ENCODE results near the gene SHANK2.

Gene SHANK2

DNA sequence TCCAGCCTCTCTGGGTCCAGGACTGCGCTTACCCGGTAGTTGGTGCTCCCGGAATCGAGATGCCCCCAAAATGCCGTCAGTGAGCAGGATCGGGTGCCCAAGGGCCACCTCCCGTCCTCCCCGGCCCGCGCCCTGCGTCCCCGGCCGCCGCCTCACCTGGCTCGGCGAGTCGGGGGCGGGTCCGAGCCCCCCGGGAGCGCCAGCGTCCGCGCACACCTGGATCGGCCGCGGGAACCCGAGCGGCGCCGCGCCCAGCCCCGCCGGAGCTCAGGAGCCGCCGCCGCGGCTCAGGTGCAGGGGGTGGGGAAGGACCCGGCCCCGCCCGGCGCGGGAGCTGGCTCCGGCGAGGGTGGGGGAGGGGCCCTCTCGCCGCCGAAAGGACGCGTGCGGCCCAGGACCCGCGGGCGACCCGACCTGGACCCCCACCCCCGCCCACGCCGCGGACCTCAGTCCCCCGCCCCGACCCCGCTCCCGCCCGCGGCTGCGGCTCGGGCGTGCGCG lies at the start of gene SHANK2:
Gene SHANK2, minus strand, starts transcription at position 309 of the 501 bp plus-strand sequence. CDS start 105,251 bp downstream, outside the sequence.
- no peak for DNase-seq

DNA sequence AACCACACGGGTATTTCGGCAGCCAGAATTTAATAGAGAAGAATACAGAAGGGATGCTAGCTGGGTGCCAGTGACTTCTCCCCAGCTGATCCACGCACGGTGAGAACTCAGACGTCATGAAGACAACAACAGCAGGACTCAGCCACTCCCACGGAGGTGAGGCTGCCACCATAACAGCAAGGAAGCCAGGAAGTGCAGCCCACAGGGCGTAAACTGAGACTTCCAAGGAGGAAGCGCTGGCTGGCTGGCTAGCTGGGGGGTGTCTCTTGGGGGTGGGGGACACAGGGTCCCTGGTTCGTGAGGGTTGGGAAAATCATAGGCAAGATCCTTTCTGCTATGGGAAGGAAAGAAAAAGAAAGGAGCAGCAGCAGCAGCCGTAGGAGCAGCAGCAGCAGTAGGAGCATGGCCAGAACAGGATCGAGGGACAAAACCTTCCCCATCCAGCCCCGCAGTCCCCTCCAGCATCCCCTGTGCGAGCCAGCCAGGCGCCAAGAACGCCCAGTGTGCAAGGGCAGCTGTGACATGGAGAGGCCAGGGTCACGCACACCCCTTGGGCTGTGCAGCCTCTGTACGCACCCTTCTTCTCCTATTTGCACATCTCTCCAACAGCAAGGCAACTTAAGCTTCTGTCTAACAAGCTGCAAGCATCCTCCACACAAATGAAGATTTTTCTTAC lies 49.6 kb upstream of the SHANK2 start:
- no peak for DNase-seq

DNA sequence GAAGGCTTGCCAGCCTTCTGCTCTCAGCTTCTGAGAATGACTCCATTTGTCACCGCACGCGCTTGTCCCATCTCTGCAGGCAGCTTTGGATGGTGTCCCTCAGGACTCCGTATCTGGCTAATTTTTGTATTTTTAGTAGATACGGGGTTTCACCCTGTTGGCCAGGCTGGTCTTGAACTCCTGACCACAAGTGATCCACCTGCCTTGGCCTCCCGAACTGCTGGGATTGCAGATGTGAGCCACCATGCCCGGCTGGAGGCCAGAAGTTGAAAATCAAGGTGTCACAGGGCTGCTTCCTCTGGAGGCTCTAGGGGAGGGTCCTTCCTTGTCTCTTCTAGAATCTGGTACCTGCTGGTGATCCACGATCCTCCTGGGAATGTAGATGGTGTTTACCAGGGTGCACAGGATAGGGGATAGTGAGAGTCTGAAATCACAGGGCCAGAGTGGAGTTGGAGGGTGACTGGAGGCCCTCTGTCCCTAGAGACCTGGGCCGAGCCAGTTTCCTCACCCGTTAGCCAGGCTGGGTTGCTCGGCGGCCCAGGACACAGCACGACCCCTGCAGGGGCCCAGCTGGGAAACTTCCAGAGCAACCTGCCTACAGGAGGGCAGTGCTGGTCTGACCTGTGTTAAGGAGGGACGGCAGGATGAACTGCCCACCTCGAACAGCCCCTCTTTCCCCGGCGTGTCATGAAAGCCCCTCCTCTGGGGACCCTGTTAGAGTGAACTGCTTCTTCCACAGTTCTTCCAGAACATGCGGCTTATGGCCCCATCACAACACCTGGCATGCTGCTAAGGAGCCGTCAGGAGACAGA lies 48.9 kb upstream of the SHANK2 start:
- DNase-seq: no peak

DNA sequence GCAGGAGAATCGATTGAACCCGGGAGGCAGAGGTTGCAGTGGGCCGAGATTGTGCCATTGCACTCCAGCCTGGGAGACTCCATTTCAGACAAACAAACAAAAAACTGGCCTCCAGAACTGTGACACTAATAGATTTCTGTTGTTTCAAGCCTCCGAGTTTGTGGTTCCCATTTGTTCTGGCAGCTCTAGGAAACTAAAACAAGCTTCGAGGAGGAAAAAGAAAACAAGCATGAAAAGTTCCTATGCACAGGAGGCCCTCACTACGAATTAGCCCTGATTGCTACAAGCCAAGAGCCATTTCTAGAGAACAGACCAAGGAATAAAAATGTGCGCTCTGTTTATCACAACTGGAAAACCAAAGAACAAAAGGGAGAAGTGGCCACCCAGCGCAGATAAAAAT lies 47.8 kb upstream of the SHANK2 start:
- no peak for DNase-seq

DNA sequence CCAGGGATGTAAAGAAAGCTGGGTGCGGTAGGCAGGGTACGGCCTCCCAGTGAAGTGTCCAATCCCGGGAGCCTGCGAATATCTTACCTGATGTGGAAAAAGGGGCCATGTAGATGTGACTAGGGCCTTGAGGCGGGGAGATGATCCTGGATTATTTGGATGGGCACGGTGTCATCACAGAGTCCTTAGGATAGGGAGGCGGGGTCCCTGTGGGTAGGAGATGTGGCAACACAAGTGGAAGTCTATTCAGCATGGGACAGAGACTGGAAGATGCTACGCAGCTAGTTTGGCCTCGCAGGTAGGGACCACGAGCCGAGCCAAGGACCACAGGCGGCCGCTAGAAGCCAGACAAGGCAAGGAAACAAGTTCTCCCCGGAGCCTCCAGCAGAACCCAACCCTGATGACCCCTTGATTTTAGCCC lies 46.4 kb upstream of the SHANK2 start:
- DNase-seq: no peak

DNA sequence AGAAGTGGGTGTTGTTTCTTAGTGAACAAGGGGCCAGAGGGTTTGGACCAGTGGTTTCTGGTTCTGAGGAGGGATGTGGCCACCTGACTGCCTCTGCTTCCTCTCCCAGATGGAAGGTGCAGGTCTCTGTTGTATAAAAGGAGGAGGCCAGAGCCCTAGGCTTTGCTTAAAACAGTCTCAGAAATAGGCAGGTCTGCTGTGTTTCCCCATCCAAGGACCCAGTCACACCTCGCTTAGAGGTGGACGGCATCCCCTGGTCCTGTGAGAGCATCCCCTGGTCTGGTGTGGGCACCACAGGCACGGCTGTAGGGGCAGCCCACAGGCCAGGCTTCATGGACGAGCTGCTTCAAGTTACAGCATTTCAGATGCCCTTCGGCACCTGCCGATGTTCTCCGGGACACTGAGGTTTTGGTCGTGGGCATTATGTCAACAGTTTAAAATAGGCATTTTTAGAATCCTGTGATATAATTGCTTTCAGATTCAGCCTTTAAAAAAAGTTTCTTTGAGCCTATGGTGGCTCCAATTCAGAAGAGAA lies 45.7 kb upstream of the SHANK2 start:
- no peak for DNase-seq

DNA sequence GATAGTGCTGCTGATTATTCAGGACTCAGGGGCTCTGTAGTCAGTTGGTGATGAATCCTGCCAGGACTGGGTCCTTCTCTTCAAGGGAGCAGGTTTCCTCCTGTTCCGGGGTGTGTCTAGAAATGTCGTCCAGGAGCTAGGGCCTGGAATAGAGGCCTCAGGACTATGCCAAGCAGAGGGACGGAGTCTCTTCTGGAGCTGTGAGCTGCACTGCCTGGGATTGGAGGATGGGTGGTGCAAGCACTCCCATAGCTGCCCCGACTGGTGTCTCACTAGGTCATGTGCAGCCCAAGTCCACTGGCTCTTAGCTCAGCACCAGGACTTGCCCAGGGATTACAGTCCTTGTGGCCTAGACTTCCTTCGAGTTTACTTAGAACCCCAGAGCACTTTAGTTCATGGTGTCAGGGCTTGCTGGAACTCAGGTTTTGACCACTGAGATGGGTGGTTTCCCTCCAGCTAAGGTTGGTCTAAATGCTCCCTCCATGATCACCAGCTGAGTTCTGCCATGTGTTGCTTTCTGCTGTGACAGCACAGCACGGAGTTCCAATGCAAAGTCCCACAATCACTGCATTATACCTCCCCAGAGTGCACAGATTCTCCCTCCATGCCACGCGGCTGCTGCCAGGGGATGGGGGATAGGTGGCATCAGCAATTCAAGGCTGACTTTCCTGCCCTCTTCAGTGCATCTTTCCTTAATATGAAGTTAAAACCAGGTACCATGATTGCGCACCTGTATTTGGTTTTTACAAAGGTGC lies 42.6 kb upstream of the SHANK2 start:
- no peak for DNase-seq

DNA sequence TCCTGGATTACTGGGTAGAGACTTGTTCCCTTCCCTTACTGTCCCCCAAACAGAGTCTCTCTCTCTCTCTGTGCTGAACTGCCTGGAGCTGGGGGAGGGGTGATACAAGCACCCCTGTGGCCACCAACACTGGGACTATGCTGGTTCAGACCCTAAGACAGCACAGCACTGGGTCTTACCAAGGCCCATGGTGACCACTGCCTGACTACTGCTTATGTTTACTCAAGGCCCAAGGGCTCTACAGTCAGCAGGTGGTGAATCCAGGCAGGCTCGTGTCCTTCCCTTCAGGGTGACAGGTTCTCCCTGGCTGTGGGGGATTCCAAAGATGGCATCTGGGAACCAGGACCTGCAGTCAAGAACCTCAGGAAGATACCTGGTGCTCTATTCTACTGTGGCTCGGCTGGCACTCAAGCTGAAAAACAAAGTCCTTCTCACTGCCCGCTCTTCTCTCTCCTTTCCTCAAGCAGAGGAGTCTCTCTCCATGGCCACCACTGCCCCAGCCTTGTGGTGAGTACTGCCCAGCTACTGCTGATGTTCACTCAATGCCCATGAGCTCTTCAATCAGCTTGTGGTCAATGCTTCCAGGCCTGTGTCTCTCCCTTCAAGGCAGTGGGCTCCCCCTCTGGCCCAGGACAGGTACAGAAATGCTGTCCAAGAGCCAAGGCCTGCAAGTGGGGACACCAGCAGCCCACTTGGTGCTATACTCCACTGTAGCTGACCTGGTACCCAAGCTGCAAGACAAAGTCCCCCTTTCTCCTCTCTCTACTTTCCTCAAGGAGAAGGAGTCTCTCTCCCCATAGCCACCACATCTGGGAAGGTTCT lies 41.8 kb upstream of the SHANK2 start:
- DNase-seq: no peak

DNA sequence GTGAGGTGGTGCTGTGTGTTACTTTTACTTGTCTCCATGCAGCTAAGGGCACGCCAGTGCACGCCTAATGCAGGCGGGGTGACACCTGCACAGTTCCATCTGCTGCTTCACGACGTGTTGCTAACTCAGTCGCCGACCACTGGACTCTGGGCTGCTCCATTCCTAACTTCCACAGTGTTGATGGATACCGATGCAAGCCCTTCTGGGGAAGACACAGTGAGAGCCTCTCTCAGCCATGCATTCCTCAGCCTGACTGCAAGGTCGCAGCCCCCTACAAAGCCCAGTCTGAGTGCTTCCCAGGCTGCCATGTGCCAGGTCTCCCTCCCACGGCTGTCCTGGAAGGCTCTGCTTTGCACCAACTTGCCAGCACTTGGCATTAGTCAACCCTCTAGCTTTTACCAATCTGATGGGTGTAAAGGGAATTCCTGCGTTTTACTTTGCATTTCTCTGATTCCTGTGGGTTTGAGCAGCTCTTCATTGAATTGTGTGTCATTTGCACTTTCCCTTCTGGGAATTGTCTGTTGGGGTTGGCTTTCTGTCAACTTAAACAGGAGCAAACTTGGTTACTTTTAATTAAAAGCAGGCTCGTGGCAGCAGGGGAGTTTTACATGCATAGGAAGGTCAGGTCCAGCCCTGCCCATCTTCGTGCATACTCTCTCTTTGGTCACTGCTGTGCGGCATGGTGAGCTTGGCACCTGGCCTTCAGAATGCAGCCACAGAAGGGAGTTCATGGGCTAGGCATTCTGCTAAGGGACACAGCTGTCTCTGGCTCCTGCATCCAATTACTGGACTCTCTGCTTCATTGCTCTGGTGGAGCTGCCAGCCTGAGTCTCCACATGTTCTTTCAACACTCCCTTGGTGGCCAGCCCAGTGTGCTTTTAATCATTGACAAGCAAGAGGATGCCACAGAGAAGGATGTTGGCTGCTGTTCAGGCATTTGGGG lies 34.6 kb upstream of the SHANK2 start:
- peak; percentile 99 for DNase-seq

DNA sequence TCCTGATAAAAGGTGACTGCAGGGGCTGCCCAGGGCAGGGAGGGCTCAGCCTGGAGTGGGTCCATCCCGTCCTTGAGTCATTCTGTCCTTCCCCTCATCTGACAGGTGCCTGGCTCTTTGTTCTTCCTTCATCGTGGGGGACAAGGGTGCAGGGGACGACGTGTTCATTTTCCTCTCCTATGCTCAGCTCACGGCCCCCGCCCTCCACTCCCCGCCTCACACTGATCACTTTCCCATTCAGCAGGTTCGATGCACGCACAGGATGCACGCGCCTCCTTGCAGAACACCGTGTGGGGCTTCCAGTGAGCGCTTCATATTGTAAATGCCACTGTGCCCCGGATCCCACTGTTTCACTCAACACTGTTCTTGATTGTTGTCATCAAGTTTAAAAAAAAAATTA lies 32.7 kb upstream of the SHANK2 start:
- DNase-seq: no peak

DNA sequence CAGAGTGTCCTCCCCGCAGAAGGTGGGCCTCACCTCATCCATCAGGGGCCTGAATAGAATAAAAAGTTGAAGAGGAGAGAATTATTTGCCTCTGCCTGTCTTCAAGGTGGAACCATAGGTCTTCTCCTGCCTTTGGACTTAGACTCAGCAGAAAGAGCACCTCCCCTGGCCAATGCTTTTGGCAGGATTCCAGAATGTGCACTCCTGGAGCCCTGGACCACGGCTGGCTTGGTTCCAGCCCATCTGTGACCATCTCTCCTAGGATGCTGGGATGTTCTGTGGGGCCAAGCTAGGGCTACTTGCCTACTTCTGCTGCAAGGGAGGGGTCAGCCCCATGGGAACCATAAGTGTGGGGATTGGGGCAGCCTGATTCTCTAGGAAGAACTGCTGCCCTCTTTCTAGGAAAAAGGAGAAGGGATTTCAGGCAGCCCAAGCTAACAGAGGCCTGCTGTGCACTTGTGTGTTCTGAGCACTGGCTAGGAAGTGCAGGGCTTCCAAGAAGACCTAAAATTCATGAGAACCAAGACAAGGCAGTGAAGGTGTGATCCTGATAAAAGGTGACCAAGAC lies 32.2 kb upstream of the SHANK2 start:
- no peak for DNase-seq

DNA sequence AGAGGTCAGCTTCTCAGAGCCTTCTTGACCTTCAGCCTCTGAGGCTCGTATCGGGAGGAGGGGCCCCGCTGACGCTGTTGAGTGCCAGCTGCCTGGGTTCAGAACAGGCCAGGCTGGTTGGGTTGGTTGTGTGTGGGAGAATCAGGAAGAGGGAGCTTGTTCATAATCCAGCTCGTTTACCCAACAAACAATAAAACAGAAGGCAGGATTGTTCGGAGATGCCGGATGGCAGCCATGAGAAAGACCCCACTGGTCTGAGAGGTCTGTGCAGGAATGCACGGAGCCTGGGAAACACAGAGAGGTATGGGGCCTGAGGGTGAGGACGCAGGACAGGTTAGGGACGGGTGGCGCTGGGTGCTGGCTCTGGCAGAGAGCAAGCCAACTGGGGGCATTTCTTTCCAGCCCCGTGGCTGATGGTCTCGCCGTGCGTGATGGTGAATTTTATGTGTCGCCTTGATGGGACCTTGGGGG lies 31.6 kb upstream of the SHANK2 start:
- no peak for DNase-seq

DNA sequence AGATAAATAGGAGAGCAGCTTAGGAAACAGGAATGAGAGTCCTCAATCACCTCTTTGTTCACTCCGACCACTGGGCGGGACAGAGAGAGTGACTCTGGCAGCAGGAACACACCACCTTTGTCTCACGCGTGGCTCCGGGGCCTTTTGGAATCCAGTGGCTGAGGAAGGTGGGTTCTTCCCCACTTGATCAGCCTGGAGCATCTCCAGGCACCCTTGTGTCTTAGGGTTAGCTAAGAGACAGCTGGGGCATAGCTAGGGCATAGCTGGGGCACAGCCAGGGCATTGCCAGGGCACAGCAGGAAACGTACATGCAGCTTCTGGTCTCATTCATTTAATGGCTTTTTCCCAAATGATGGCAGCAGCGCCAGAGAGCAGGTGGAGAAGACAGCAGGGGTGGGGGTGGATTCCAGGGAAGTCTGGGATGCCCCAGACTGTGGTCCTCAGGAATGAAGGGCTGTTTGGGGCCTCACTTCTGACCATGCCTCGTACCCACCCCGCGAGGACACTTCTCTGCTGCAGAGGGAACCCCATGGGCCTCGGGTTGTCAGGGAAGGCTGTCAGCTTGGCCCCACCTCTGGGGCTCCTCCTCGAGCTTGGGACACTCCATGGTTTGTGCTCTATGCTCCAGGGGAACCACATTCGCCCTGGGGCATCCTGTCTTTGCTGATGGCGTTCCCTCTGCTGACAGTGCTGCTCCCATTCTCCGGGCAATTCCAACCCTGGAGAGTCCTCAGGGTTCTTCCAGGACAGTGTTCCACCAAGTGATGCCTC lies 30.4 kb upstream of the SHANK2 start:
- no peak for DNase-seq

DNA sequence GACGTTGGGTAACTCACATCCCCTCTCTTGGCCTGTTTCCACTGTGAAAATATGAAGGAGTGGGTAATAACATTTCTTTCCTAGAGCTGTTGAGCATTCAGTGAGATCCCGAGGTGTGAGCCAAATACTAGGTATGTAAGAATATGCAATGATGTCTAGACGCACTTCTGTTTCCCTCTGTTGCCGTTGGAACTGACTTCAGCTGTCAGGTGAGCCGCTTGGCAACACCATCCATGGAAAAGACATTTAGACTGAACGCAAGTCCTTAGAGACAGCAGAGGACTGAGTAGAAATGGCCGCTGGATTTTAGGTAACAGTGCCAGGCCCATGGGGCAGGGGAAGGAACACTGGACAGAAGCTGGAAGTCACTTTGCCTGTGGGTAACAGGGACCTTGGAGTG lies 29.5 kb upstream of the SHANK2 start:
- no peak for DNase-seq

DNA sequence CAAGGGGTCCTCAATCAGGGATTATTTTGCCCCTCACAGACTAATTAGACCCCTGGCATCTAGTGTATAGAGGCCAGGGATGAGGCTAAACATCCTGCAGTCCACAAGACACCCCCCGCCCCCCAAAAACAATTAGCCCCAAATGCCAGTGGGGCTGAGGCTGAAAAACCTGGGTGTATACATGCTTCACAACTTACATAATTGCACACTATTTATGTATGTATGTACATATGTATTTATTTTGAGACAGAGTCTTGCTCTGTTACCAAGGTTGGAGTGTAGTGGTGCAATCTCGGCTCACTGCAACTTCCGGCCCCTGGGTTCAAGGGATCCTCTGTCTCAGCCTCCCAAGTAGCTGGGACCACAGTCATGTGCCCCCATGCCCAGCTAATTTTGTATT lies 28.8 kb upstream of the SHANK2 start:
- no peak for DNase-seq

DNA sequence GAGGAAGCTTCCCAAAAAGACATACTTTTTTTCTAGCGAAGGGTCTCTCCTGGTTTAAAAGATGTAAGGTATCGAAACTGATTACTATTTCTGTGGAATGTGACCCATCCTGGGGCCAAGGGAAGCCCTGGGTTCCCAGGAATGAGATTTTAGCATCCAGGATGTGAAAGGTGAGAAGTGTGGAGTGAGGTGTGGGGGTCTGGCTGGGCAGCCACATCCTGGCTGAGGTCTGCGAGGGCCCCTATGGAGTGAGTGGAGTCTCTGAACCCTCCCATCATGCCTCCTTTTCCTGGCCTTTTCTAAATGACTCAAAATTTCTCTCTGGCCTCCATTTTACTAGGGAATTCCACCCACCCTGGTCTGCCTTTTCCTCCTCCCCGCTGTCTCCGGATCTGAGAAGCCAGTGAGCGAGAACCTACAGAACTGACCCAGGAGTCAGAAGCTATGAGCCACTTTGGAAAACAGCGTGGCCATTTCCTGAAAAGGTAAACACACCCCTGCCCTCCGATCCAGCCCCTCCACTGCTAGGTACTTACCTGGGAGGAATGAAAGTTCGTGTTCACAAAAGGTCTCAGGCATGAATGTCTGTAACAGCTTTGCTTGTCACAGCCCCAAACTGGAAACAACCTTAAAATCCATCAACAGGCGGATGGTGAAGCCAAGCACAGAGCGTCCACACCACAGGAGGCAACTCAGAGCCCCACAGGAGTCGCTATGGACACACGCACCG lies 27.7 kb upstream of the SHANK2 start:
- DNase-seq: no peak

DNA sequence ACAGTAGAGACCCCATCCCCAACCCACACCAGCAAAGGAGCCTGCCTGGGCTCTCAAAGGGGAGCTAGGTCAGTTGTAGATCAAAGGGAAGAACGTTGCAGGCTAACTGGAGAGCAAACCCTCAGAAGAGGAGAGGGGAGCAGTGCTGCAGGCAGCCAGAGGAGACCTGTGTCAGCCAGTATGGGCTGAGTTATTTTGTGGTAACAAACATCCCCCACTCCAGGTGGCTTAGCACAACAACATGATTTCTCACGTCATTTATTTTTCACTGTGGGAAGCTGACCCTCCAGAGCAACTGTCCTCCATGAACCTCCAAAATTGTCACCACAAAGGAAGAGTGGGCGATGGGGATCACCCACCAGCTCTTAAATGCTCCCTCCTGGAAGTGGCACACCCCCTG lies 19.8 kb upstream of the SHANK2 start:
- no peak for DNase-seq

DNA sequence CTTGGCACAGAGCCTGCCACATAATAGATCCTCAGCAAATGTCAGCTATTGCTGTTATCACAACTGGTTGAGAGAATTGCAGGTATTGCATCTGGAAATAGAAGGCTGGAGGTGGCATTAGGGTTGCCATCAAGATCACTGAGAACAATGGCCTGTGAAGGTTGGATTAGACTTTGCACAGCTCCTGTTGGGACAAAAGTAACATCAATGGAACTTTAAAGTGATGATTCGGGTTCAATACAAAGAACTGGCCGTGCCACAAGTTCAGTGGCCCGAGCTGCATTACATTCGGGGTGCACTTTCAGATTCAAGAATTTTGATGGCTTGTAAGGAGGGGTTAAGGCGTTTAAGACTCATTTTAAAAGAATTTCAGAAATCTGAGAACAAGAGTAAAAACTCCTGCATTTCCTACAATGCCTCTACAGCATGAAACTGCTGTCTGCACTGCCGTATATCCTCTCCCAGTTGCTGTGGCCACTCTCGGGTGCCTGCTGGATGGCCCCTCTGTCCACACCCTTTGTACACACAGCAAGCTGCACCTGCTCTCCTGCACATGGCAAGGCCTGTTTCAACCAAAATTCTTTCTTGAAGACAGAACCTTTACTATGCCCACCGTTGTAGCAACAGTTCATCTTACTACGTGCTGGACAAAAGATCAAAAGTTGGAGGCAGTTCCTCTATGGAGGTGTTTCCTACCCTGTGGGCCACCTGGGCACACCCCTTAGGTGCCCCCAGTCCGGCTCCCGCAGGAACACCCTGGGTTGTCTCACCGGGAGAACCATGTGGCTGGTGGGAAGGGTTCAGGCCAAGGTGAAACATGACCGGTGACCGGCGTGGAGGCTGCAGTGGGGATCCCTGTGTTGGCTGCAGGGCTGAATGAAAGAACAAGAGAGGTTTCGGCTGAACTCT lies 17.5 kb upstream of the SHANK2 start:
- no peak for DNase-seq

All from kidney glomerular epithelial cell (primary cell).